ENCODE data around the gene PRKACA.

GRCh38 chr19:14160017-14160703 lies 42.6 kb upstream of the PRKACA start:
- no peak for TF ChIP-seq CTCF (IDR thresholded peaks at IDR 0.05)
- TF ChIP-seq EZH2 (IDR thresholded peaks at IDR 0.05): no peak
